Measurements from ENCODE around the gene FAM229B.
A peak's percentile ranks its signal among the peaks of the same experiment; 100 is the strongest.
"Not testable (repeated sequence)": the region's sequence is repeated elsewhere in the genome, so short reads cannot be mapped to it uniquely, and the experiment has no call there.

FAM229B gene

DNA sequence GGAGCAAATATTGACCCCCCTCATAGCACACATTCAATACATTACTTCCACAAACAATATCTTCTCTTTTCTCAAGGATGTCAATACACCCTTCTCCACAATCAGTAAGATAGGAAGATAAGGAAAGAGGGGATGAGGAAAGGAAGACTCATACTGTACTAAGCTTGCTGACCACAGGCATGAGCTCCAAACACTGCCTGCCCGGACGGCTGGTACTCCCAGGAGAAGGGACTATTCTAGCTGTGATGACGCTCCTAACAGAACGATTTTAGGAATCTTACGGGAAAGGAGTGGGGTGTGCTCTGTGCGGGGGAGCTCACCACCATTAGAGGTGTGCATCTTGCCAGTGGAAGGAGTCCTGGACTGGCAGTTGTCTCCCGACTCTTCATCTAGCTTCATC is 37.4 kb upstream of the FAM229B start:
- no peak for DNase-seq (ENCODE audit: low read depth, low spot score)
- no peak overlapping the region for H3K4me3 ChIP-seq (ENCODE audit: low read depth, low read length)
- in situ Hi-C loops (cut with HindIII; ENCODE audit: low sequenced_read_pairs), result no loop called here
- TF ChIP-seq, protein P1, sequence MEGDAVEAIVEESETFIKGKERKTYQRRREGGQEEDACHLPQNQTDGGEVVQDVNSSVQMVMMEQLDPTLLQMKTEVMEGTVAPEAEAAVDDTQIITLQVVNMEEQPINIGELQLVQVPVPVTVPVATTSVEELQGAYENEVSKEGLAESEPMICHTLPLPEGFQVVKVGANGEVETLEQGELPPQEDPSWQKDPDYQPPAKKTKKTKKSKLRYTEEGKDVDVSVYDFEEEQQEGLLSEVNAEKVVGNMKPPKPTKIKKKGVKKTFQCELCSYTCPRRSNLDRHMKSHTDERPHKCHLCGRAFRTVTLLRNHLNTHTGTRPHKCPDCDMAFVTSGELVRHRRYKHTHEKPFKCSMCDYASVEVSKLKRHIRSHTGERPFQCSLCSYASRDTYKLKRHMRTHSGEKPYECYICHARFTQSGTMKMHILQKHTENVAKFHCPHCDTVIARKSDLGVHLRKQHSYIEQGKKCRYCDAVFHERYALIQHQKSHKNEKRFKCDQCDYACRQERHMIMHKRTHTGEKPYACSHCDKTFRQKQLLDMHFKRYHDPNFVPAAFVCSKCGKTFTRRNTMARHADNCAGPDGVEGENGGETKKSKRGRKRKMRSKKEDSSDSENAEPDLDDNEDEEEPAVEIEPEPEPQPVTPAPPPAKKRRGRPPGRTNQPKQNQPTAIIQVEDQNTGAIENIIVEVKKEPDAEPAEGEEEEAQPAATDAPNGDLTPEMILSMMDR (IDR thresholded peaks at IDR 0.05; ENCODE audit: low read depth, low read length), result no peak

GRCh38 chr6:112050429-112050828 is 37.0 kb upstream of the FAM229B start:
- in situ Hi-C loops (cut with HindIII; ENCODE audit: low sequenced_read_pairs), result no loop called here
- H3K4me3 ChIP-seq (ENCODE audit: low read depth, low read length), result no peak overlapping the region
- no peak for DNase-seq (ENCODE audit: low read depth, low spot score)
- TF ChIP-seq, protein P1 (IDR thresholded peaks at IDR 0.05; ENCODE audit: low read depth, low read length), result no peak

DNA sequence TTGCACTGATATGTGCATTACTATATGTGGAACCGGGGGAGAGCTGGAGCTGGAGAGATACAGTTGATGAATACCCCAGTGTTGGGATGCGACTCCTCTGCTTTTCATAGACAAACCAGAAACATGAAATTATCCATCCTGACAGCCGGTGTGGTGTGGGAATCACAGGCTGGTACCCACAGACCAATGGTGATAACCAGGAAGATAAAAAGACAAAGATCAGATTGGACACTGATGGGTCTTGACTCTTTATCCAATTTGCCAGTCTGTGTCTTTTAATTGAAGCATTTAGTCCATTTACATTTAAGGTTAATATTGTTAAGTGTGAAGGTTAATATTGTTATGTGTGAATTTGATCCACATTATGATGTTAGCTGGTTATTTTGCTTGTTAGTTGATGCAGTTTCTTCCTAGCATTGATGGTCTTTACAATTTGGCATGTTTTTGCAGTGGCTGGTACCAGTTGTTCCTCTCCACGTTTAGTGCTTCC is 36.1 kb upstream of the FAM229B start:
- in situ Hi-C loops (cut with HindIII; ENCODE audit: low sequenced_read_pairs); H3K4me3 ChIP-seq (ENCODE audit: low read depth, low read length); DNase-seq (ENCODE audit: low read depth, low spot score): not testable (repeated sequence)

DNA sequence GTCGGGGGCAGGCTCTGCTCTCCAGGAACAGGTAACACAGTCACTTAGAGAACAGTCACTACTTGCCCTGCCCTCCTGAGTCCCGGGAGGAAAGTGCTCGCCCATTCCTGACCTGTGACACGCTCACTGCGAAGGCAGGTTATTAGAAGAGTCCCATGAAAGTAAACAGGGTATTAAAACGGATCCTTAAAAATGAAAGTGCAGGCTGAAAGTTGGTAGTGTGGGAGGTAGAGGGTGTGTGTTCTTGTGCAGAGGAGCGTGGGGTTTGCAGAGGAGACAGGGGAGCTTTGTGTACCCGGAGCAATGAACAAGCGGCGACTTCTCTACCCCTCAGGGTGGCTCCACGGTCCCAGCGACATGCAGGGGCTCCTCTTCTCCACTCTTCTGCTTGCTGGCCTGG is 33.4 kb upstream of the FAM229B start, which contains the start of gene CCN6:
CCN6 (plus strand) TSS at position 104 of the 400 bp plus-strand sequence; CDS start at position 358, 254 bp downstream.
- DNase-seq (ENCODE audit: low read depth, low spot score), result no peak
- in situ Hi-C loops (cut with HindIII; ENCODE audit: low sequenced_read_pairs), result no loop called here
- H3K4me3 ChIP-seq (ENCODE audit: low read depth, low read length), result no peak within 1 kb of the TSS
- TF ChIP-seq, protein P1 (IDR thresholded peaks at IDR 0.05; ENCODE audit: low read depth, low read length), result no peak

GRCh38 chr6:112054555-112055190 is 32.7 kb upstream of the FAM229B start:
- no peak overlapping the region for H3K4me3 ChIP-seq (ENCODE audit: low read depth, low read length)
- in situ Hi-C loops (cut with HindIII; ENCODE audit: low sequenced_read_pairs), result no loop called here
- no peak for DNase-seq (ENCODE audit: low read depth, low spot score)
- TF ChIP-seq, protein P1 (IDR thresholded peaks at IDR 0.05; ENCODE audit: low read depth, low read length), result no peak

DNA sequence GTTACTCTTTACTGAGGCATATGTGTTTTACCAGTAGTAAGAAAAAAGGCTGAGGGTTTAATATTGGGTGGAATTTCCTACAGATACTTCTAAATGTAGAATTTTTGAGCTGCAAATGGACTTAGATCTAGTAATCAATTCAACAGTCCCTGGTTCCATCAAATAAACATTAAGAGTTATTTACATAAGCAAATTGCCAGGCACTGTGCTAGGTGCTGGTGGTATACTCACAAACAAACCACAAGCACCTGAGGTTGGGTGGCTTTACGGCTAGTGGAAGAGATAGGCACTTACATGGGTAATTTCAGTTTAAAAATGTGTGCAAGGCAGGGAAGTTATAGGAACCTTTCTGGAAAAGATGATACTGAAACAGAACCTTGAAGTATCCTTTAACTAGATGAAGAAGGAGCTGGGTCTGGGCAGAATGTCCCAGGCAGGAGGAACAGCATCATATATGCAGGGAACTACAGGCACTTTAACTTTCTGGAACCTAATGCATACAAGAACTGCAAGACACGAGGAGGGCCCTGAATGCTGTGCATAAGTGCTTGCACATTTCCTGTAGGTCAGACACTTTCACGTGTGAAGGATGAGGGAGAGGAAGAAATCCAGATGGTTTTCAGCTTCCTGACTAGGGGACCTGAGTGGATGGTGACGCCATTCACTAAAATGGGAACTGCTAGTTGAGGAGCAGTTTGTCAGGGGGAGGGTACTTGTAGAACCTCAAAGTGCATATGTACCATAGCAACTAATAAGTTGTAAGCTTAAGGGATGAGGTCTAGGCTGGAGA is 29.0 kb upstream of the FAM229B start:
- no peak overlapping the region for H3K4me3 ChIP-seq (ENCODE audit: low read depth, low read length)
- in situ Hi-C loops (cut with HindIII; ENCODE audit: low sequenced_read_pairs), result no loop called here
- TF ChIP-seq, protein P1 (IDR thresholded peaks at IDR 0.05; ENCODE audit: low read depth, low read length), result no peak
- DNase-seq (ENCODE audit: low read depth, low spot score), result no peak

DNA sequence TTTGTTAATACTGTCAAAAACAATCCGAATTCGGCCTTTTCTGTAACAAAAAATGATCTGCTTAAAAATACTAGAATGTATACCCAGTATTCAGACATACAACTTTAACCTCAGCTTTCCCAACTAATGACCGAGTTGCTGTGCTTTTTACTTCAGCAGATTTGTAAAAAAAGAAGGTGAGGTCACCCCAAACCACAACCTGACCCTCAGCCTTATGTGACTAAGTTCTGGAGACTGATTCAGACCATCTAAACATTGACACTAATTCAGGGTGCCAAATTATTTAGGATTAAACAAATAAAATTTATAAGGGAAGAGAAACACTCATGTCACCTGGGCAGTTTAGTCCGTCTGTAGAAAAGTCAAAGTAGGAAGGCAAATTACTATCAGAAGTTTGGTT is 25.8 kb upstream of the FAM229B start:
- peak; percentile 33 for DNase-seq (ENCODE audit: low read depth, low spot score)
- TF ChIP-seq, protein P1 (IDR thresholded peaks at IDR 0.05; ENCODE audit: low read depth, low read length), result no peak
- in situ Hi-C loops (cut with HindIII; ENCODE audit: low sequenced_read_pairs), result no loop called here
- H3K4me3 ChIP-seq (ENCODE audit: low read depth, low read length), result no peak overlapping the region

Measured in astrocyte of the spinal cord (primary cell).